ENCODE measurements around the gene AP1G1.
A peak's percentile ranks its signal among the peaks of the same experiment; 100 is the strongest.

Gene AP1G1

DNA sequence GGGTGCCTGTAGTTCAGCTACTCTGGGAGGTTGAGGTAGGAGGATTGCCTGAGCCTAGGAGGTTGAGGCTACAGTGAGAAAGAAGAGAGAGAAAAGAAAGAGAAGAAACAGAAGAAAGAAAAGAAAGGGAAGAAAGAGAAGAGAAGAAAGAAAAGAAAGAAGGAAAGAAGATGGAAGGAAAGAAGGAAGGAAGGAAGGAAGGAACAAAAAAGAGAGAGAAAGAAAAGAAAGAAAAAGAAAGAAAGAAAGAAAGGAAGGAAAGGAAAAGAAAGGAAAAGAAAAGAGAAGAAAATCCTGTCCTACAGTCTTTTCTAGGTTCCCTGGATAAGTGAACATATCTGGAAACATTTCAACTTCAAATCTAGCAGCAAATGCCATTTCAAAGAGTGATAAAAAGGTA is 54.5 kb downstream of the AP1G1 start:
- no peak for DNase-seq (ENCODE audit: low spot score)

DNA sequence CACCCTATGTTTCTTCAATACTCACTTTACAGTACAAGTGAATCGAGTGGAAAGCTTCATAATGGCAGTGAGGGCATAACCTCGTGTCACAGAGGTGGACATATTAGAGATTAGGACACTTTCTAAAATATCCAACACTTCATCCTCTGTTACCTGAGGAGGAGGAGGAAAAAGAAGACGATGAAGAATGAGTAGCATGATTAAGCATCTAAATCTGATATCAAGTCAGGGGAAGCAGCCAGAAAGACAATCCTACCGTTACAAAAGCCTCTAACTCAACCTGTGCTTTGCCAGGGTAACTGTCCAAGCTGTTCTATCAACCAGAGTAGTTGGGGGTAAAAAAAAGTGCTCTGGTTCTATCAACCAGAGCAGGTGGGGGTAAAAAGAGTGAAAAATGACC is 60.4 kb downstream of the AP1G1 start:
- DNase-seq (ENCODE audit: low spot score) = no peak

DNA sequence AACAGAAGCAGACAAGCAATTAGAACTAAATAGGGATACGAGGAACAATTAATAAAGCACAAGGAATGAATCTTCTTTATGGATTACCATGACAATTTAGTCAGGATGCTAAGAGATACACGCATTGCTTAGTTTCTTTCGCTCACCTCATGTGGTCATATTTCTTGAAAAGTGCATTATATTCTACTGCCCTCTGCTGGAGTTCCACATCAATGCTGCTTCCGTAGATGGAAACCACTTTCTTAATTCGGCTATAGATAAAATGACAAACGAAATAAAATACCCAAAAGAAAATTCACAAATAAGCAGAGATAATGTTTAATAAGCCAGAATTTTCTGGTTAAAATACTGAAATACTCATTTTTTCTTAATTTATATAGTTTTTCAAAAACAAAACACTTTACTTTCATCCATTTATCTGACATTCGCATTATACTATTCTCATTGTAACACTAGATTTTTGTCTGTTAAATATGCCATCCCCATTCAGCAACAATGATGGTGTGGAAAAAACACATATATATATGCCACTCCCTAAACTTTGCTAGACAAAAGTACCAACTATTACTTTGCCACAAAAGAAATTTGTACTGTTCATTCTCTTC is 62.1 kb downstream of the AP1G1 start:
- DNase-seq (ENCODE audit: low spot score) = peak; percentile 21

DNA sequence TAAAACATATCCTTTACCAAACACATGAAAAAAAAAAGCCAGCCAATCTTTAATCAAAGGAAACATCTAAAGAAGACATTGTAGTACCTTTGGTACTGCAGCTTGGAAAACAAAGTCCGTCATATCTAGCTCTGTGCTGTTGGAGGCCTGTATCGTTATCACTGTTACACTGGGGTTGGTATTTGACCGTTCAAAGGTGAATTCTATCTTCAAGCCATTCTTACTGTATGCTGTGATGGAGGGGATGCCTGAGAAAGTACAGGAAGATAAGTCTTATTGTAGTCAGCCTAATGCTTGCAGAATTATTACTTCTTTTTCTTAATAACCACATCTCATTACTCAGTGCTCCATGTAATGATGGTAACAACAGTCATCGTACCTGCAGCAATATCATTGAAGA is 69.8 kb downstream of the AP1G1 start:
- no peak for DNase-seq (ENCODE audit: low spot score)

DNA sequence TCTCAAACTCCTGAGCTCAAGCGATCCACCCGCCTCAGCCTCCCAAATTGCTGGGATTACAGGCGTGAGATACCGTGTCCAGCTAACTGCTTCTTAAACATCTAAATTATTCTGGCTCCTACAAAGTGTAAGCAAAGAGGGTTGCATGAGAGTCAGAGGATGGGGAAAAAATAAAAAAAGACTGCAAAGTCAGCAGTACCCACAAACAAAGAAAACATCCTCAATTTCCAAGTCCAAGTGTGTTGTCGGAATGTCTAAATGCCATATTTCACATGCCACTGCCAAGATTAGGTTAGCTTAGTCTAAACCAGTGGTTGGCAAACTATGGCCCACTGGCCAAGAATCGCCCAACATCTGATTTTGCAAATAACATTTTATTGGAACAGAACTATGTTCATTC is 71.1 kb downstream of the AP1G1 start:
- no peak for DNase-seq (ENCODE audit: low spot score)

DNA sequence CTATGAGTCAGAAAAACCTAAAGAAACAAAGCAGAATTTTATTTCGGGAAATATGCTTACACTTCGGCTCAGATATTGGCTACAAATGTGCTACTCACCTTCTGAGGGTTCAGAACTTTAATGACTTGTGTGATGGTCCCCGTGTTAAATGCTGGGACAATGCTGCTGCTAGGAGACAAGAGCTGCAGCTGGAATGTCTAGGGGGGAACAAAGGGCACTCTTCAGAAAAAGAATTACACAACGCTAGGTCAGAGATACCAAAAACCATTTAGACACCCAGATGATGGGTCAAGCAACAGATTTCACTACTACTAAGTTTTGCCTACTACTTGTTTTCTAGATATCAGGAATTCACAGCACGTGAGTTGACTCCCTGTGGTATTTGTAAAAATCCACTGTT is 74.1 kb downstream of the AP1G1 start:
- DNase-seq (ENCODE audit: low spot score) = no peak

DNA sequence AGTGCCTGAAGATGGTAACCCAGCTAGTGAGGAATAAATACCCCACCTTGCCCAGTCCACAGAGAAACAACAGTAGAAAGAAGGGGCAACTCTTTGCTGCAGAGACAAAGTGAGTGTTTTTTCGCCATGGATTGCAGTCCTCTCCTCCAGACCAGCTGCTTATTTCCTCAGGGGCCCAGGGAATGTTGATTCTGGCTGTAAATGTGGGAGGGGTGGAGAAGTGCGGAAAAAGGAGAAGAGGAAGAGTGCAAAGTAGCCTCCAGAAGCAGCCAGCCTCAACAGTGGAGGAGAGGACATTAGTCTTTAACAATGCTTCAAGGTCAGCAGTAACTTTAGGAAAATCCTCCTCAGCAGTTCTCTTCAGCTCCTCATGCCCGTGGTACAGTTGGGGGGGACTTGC is 76.0 kb downstream of the AP1G1 start:
- no peak for DNase-seq (ENCODE audit: low spot score)

DNA sequence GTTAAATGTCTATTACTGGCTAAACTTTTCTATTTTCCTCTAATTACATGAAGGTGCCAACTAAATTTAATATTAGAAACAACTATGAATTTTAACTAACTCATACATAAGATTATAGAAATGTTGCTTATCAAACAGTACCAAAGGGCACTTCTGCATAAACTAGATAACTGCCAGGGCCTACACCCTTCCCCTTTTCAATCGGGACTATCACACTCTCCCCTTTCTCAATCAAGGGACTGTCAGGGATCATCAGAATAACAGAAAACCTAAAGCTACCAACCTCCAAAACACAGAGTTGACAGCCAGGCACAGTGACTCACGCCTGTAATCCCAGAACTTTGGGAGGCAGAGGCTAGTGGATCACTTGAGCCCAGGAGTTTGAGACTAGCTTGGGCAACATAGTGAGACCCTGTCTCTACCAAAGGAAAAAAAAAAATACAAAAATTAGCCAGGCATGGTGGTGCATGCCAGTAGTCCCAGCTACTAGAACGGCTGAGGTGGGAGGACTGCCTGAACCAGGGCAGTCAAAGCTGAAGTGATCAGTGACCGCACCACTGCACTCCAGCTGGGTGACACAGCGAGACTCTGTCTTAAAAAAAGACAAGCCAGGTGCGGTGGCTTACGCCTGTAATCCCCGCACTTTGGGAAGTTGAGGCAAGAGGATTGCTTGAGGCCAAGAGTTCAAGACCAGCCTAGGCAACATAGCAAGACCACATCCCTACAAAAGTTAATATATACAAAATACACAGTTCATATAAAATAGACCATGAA is 80.9 kb downstream of the AP1G1 start:
- no peak for DNase-seq (ENCODE audit: low spot score)

DNA sequence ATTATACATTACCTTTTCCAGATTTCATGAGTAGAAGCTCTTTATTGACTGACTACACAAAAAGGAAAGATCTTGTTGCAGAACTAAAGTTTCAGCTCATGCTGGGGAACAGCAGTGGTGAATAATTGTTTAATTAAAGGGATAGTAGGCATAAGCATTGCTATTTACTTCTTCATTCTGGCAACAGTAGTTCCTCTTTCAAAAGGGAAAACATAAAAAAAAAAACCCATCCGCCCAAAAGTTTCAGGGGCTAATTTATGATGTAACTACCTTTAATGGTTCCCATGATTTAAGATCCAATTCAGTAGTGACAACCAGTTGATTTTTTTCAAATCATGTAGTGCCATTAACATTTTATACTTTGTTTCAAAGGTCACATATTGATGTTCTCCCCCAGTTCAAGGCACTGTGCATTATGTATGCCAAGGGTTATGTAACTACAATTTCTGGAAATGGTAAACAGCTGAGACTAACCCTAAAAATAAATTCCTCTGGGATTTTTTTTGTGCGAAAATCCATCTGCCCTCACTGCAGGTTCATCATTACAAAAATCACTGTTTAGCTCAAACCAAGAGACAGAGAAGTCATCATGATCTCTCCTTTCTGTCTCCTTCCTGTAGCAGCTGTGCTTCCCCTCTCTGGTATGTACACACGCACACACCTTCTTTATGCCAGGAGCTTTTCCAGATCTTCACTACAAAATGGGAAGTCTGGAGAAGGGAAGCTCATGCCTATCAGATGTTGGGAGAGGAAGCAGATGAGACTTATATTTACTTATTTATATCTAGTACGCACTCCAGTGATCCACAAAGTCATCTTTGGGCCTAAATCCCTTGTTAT is 81.9 kb downstream of the AP1G1 start:
- no peak for DNase-seq (ENCODE audit: low spot score)

DNA sequence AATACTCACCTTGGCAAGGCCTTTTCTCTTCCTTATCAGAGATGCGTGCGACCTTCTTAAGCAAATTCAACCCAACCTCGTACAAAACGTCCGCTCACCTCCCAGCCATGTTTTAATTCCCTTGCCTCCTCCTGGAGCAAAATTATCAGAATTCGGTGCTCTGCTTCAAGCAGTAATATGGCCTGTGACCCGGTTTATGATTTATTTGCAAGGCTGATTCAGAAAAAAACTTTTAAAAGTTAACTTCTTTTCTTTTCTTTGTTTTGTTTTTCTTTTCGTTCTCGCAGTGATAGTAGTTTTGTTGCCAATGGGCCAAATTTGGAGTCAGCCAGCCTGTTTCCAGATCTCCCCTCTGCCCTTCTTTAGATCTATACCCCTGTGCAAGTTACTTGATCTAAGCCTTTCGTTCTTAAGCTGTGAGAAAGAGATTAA is 84.3 kb downstream of the AP1G1 start, which contains the start of gene PHLPP2:
Gene PHLPP2 (minus strand): TSS at position 382 of the 432 bp plus-strand sequence. CDS start 9,906 bp downstream, outside the sequence.
- DNase-seq (ENCODE audit: low spot score) = no peak

DNA sequence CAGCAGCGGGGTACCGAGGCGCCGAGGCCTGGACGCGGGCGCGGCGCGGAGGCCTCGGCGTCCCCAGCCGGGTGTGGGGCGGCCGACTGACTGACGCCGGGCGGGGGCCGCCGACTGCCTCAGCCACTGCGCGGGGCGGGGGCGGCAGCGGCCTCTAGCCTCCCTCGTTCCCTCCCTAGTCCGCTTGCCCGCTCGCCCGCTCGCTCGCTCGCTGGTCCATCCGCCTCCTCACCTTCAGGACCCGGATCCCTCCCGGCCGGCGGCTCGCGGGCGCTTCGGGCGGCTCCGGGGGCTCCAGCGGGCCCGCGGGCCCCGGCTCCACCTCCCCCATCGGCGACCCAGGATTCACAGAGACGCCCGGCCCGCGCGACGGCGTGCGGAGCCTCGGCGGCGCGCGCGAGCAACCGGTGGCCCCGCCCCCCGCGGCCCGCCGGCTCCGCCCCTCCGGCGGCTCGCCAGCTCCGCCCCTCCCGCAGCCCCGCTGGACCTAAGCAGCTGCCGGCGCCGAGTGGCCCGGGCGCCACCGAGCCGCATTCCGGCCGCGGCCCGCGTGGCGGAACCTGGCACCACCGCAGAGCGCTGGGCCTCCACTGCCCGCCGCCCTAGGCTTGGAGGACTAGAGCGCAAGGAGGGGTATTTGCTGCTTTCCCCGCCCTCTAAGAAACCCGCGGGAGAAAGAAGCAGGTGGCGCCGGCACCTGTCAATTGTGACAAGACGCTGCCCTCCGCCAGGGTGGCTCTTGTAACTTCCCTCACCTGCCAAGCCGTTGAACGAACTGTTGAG is 84.9 kb downstream of the AP1G1 start:
- DNase-seq (ENCODE audit: low spot score) = peak; percentile 64

DNA sequence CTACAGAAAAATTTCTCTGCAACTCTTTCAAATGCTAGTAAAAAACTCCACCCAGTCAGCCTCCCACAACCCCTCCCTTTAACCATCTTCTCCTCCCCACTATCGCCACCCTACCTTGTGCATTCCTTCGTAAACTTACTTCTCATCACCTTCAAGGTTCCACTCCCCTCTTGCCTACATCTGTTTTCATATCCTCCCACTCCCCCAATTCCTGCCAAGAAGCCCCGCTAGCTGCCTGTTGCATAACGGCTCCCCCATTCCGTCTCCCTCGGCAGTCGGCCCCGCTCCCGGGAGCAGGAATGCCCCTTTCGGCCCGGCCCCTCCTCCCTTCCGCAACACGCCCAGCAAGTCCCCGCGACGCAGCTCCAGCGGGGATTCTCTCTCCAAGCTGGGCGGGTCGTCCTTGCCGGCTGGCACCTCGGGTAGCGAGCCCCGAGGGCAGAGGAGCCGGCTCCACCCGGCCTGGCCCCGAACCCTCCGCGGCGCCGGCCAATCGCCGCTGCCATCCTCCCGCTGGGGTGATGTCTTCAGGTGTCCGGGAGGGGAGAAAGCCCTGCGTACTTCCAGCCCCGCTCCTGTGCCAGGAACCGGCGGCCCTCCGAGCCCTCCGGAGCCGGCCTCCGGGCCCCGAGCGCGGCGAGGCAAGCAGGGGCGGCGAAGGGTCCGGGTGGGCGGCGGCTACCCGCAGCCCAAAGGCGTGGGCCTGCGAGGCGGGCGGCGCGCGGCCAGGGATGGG is 85.7 kb downstream of the AP1G1 start:
- peak; percentile 81 for DNase-seq (ENCODE audit: low spot score)

DNA sequence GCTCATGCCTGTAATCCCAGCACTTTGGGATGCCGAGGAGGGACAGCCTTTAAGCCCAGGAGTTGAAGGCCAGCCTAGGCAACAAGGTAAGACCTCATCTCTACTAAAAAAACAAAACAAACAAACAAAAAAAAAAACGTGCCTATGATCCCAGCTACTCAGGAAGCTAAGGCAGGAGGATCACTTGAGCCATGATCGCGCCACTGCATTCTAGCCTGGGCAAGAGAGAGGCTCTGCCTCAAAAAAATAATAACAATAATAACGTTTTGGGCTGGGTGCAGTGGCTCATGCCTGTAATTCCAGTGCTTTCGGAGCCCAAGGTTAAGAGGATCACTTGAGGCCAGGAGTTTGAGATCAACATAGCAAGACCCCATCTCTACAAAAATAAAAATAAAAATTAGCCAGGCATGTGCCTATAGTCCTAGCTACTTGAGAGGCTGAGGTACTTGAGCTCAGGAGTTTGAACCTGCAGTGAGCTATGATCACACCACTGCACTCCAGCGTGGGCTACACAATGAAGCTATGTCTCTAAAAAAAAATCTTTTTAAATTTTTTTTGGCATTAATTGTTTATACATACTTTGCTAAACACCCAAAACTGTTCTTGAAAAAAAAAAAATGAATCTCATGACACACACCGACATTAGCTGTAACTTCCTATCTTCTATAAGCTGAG is 87.4 kb downstream of the AP1G1 start:
- no peak for DNase-seq (ENCODE audit: low spot score)

DNA sequence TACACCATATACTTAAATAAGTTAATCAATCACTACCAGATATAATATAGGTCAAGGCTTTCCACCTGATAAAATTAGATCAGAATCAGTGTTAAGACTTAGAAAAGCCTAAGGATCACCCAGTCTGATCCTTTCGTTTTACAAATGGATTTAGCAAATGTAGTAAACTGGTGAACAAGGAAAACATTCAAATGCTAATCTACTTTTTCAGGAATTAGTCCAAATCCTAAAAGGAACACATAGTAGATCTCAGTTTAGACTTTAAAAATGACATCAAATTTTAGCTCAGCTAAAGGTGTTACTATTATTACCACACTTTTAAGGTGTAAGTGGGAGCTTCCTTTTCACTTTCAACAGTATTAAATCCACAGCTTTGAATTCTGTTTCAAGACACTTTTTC is 96.1 kb downstream of the AP1G1 start:
- no peak for DNase-seq (ENCODE audit: low spot score)

DNA sequence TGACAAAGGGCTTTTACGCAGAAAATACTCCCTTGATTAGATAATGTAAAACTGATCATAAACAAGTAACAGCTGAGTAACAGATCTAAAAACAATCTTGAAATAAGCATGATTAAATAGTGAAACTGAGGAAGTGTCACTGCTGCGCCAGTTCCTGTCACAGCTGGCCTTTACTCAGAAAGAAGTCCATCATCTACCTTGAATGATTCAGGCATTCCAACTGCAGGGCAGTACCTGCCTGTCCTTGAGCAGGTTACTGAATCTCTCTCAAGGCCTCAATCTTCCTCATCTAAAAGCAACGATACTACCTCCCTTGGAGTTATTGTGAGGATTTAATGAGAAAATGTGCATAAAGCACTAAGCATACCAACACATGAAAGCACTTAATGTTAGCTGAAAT is 96.8 kb downstream of the AP1G1 start:
- no peak for DNase-seq (ENCODE audit: low spot score)

DNA sequence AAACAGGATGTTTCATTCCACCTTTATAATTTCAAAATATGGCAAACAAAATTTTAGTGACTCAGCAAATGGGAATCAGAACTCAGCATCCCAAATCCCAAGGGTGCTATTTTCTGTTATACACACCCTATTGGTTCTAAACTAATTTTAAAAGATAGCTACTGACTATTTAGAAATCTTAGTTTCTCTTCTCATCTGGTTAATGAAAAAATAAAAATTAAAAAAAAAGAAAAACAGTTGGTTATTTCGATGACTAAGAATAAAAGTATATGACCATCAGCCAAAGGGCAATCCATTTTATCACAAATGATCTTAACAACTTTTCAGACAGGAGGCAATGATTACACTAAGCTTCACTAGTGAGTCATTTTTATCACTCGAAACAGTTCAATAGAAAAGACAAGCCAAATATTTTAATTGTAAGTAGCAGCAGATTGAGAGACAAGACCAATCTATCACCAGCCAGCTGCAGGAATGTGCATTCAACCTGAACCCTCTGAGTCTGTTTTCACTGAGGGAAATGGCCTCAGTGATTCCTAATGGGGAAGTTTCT is 99.3 kb downstream of the AP1G1 start:
- DNase-seq (ENCODE audit: low spot score) = no peak

DNA sequence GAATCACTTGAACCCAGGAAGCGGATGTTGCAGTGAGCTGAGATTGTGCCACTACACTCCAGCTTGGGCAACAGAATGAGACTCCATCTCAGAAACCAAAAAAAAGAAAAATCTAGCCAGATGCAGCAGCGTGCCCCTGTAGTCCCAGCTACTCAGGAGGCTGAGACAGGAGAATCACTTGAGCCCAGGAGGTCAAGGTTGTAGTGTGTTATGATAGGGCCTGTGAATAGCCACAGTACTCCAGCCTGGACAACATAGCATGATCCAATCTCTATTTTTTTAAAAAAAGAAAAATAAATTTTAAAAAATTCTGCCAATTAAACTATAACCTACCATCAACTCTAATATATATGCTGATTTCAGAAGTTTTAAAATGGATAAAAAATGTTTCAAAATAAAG is 99.9 kb downstream of the AP1G1 start:
- no peak for DNase-seq (ENCODE audit: low spot score)

DNA sequence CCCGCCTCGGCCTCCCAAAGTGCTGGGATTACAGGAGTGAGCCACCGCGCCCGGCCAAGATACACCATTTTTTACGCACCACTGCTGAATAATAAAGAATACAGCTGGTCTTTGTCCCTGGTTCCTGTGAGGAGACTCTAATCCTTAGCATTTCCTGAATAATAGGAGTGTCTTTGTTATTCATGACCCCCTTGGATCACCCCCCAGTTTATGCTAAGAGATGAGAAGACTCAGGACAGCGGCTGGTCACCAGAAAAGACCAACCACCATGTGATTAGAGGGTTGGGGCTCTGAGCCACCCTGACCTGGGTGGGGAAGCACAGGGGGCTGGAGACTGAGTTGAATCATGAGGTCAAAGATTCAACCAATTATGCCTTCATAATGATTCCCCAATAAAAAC is 101.4 kb downstream of the AP1G1 start:
- no peak for DNase-seq (ENCODE audit: low spot score)

DNA sequence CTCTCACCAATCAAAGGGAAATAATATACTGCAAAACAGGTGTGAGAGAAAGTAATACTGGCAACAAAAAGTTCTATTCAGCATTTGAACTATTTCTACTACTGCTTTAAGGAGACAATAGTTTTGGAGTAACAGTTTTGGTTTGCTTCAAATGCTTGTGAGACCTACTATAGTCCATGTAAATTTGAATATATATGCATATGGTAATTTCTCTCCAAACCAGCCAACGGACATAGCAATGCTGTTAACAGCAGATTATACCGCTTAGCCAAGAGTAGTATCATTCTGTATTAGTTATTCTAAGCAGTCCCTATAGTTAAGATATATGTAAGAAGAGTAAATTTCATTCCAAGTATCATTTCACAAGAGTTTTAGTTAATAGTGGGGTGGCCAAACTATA is 102.6 kb downstream of the AP1G1 start:
- no peak for DNase-seq (ENCODE audit: low spot score)

DNA sequence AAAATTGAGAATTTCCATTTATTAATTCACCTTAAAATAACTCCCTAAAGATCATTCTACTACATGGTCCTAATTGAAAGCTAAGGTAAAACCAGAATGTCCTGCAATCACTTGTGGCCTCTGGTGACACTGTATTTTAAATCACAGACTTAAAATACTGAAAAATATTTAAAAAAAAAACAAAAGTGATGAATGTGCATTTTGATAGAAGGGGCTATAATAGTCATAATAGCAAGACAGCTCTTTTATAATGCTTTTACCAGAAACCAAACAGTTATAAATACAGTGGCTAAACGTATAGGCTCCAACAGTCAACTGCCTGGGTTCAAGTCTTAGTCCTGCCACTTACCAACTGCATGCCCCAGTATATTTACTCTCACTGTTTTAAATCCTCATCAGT is 105.3 kb downstream of the AP1G1 start:
- no peak for DNase-seq (ENCODE audit: low spot score)

DNA sequence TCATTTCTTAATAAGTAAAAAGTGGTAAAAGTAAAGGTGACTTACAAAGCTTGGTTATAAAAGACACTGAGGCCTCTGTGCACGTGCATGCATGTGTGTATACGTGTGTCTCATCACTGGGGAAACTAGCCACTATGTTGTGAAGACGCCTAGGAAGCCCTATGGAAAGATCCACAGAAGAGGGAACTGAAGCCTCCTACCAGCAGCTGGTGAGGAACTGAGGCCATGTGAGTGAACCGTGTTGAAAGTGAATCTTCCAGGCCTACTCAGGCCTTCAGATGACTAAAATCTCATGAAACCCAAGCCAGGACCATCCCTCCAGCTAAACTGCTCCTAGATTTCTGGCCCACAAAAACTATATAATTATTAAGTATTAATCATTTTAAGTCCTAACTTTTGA is 107.8 kb downstream of the AP1G1 start:
- no peak for DNase-seq (ENCODE audit: low spot score)
